T-helper 1 cell (primary cell): ENCODE results near the gene KTI12.
"Not testable (repeated sequence)": the region's sequence is repeated elsewhere in the genome, so short reads cannot be mapped to it uniquely, and the experiment has no call there.

Experiments
- DNase-seq, 5 donors: peaks; one replicate each; pipeline ENCODE4 v3.0.0-alpha.2; 2012 to 2020
- total RNA-seq, 4 donors: gene quantifications; one replicate each; lab custom pipeline; 2026; lab: John Stamatoyannopoulos, UW

Gene KTI12
- 6.4 to 13.6 (median 9.9) reads per million in 4 donors for total RNA-seq

- peak; percentile 76 to 93 (median 85) for DNase-seq
Observed at GRCh38 chr1:52033190-52034049, at the start of gene KTI12. Gene KTI12 (minus strand): TSS chr1:52033810. CDS start chr1:52033761, 49 bp downstream.

- DNase-seq: no peak
Observed at GRCh38 chr1:52080014-52080415, 46.4 kb upstream of the KTI12 start.

- not testable (repeated sequence) for DNase-seq
Observed at GRCh38 chr1:52077277-52077676, 43.7 kb upstream of the KTI12 start.

GRCh38 chr1:52072291-52072690, 38.7 kb upstream of the KTI12 start:
- DNase-seq: no peak

- no peak for DNase-seq
Observed at GRCh38 chr1:52070704-52071103, 37.1 kb upstream of the KTI12 start.

GRCh38 chr1:52063192-52063591, 29.6 kb upstream of the KTI12 start:
- no peak for DNase-seq

GRCh38 chr1:52060822-52061221, 27.2 kb upstream of the KTI12 start:
- DNase-seq: no peak

GRCh38 chr1:52059888-52060287, 26.3 kb upstream of the KTI12 start:
- DNase-seq: no peak

- no peak for DNase-seq
Observed at GRCh38 chr1:52059321-52059720, 25.7 kb upstream of the KTI12 start.

GRCh38 chr1:52057876-52058415, 24.3 kb upstream of the KTI12 start:
- DNase-seq: no peak

GRCh38 chr1:52057255-52057654, 23.6 kb upstream of the KTI12 start:
- no peak for DNase-seq

GRCh38 chr1:52056937-52057231, 23.3 kb upstream of the KTI12 start:
- no peak for DNase-seq

GRCh38 chr1:52056163-52056936, 22.7 kb upstream of the KTI12 start, which contains the start of gene BTF3L4:
Gene BTF3L4 (plus strand): TSS chr1:52056295. CDS start chr1:52059848, 3,553 bp downstream.
- peak; percentile 86 to 94 (median 91) for DNase-seq

GRCh38 chr1:52055866-52056162, 22.2 kb upstream of the KTI12 start:
- no peak for DNase-seq

GRCh38 chr1:52055066-52055865, 21.7 kb upstream of the KTI12 start, which contains the start of gene TXNDC12:
Gene TXNDC12 (minus strand): TSS chr1:52055191. CDS start chr1:52055096, 95 bp downstream.
- peak; percentile 33 to 83 (median 49) for DNase-seq

- no peak for DNase-seq
Observed at GRCh38 chr1:52054496-52055065, 21.0 kb upstream of the KTI12 start.

- no peak for DNase-seq
Observed at GRCh38 chr1:52053862-52054261, 20.3 kb upstream of the KTI12 start.

- not testable (repeated sequence) for DNase-seq
Observed at GRCh38 chr1:52049337-52049736, 15.7 kb upstream of the KTI12 start.

- not testable (repeated sequence) for DNase-seq
Observed at GRCh38 chr1:52045666-52046195, 12.1 kb upstream of the KTI12 start.

GRCh38 chr1:52045236-52045635, 11.6 kb upstream of the KTI12 start:
- no peak for DNase-seq

GRCh38 chr1:52041551-52042185, 8.1 kb upstream of the KTI12 start:
- DNase-seq: no peak

- no peak for DNase-seq
Observed at GRCh38 chr1:52037909-52038308, 4.3 kb upstream of the KTI12 start.
